ENCODE data around the gene TNFSF11.

DNA sequence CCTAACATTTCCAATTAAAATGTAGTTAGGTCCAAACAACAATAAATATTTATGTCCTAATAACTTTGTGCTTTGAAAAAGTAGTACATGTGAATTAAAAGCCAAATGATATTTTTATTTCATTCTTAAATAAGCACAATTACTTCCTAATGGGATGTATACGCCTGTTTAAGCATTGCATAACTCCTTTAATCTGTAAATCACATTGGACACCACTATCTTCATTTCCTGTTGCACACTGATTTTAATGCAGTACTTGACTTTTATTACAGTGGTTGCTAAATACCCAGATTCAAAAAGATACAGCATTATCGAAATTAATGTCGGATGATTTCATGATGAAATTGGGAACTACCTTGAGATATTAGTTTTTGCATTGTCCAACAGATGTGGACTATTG is 70.9 kb downstream of the TNFSF11 start:
- TF ChIP-seq, protein P1, sequence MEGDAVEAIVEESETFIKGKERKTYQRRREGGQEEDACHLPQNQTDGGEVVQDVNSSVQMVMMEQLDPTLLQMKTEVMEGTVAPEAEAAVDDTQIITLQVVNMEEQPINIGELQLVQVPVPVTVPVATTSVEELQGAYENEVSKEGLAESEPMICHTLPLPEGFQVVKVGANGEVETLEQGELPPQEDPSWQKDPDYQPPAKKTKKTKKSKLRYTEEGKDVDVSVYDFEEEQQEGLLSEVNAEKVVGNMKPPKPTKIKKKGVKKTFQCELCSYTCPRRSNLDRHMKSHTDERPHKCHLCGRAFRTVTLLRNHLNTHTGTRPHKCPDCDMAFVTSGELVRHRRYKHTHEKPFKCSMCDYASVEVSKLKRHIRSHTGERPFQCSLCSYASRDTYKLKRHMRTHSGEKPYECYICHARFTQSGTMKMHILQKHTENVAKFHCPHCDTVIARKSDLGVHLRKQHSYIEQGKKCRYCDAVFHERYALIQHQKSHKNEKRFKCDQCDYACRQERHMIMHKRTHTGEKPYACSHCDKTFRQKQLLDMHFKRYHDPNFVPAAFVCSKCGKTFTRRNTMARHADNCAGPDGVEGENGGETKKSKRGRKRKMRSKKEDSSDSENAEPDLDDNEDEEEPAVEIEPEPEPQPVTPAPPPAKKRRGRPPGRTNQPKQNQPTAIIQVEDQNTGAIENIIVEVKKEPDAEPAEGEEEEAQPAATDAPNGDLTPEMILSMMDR (IDR thresholded peaks at IDR 0.05; ENCODE audit: borderline replicate concordance, extremely low read depth, low read length, poor library complexity, severe bottlenecking), result no peak
- no peak for TF ChIP-seq EZH2 (IDR thresholded peaks at IDR 0.05; ENCODE audit: borderline replicate concordance, low read depth, low read length, severe bottlenecking)
